HepG2 (cell line): ENCODE results near the gene BCAS1. TPM values are rescaled to one million over a fixed set of nuclear protein-coding genes. Genes with fewer than 3 reads are reported as not detected.
A peak's percentile ranks its signal among the peaks of the same experiment; 100 is the strongest.

ENCODE experiments used
- ATAC-seq: fragments of 200-7000 bp; cut with Tn5 transposase; 3 replicates; pipeline ENCODE4 v1.9.1; 2020; ENCODE audit warnings: mild to moderate bottlenecking, moderate library complexity
- BruUV-seq: library from RNA; stranded (reverse); fragments of 400-500 nt; replicated peaks from 2 replicates; lab custom pipeline; 2021; lab: Mats Ljungman, UMichigan
- CTCF ChIA-PET: fragments of 300-600 bp; formaldehyde crosslinking; extraction: SDS; loops from one replicate; lab custom pipeline; 2021; ENCODE audit warnings: low total read pairs, inconsistent platforms, low intra/inter-chr PET ratio; lab: Yijun Ruan, JAX
- POLR2A ChIA-PET: fragments of 350-600 bp; sonication (Branson Sonifier 250); formaldehyde crosslinking; loops from one replicate; lab custom pipeline; 2020; ENCODE audit warnings: antibody characterized with exemption, inconsistent platforms; lab: Yijun Ruan, JAX
- DNase-seq: peaks from one replicate; pipeline ENCODE4 v3.0.0-alpha.2; 2015; ENCODE audit warnings: low spot score
- FAIRE-seq: peaks from 3 replicates; lab custom pipeline; 2011; peaks lifted over from hg19 to GRCh38; lab: Jason Lieb, UNC
- H2AFZ ChIP-seq: one replicate; pipeline ENCODE4 v1.6.1; 2011; ENCODE audit warnings: low read length, inconsistent platforms
- H3K27ac ChIP-seq: fragments of 300-600 bp; 3 replicates; pipeline ENCODE4 v1.8.0; 2011; ENCODE audit warnings: mixed run types, mild to moderate bottlenecking, mixed read lengths, low read length, inconsistent platforms; ENCODE audit not compliant: insufficient read depth; ENCODE audit errors: extremely low read length
- H3K27me3 ChIP-seq, 2 experiments: fragments of 200-600 bp in 1 of 2; 2 replicates in 1 of 2; 3 replicates in 1 of 2; pipeline versions ENCODE4 v1.6.0 to v1.8.0; 2011; ENCODE audit warnings: low read length in 2 of 2, mild to moderate bottlenecking in 2 of 2, moderate library complexity in 2 of 2, inconsistent platforms in 1 of 2; ENCODE audit not compliant: insufficient read depth in 2 of 2, control insufficient read depth in 1 of 2
- H3K36me3 ChIP-seq, 2 experiments: fragments of 200-600 bp in 1 of 2; replicated peaks in 1 of 2; 2 replicates in 1 of 2; 3 replicates in 1 of 2; pipeline versions ENCODE4 v1.5.1 to v1.8.0; 2011; ENCODE audit warnings: low read length in 2 of 2, inconsistent platforms in 1 of 2; ENCODE audit not compliant: insufficient read depth in 2 of 2, control insufficient read depth in 1 of 2
- H3K4me1 ChIP-seq: 2 replicates; pipeline ENCODE4 v1.5.1; 2012; ENCODE audit warnings: low read length, inconsistent platforms; ENCODE audit not compliant: insufficient read depth
- H3K4me2 ChIP-seq: 2 replicates; pipeline ENCODE4 v1.6.0; 2011; ENCODE audit warnings: low read depth, low read length, inconsistent platforms
- H3K4me3 ChIP-seq, 3 experiments: fragments of 200-600 bp in 1 of 3; sonication (generic), shearing (Covaris generic) in 1 of 3; replicated peaks in 1 of 3; 2 replicates each; pipeline ENCODE4 v1.5.1; 2011 to 2016; ENCODE audit warnings: low read length in 3 of 3, inconsistent platforms in 2 of 3, low read depth in 2 of 3, mild to moderate bottlenecking in 2 of 3, control low read depth in 1 of 3, mixed read lengths in 1 of 3; ENCODE audit not compliant: insufficient read depth in 1 of 3
- H3K79me2 ChIP-seq: one replicate; pipeline ENCODE4 v1.6.1; 2011; ENCODE audit warnings: low read length, inconsistent platforms; ENCODE audit not compliant: insufficient read depth
- H3K9ac ChIP-seq: 2 replicates; pipeline ENCODE4 v1.6.0; 2011; ENCODE audit warnings: mild to moderate bottlenecking, low read depth, low read length, inconsistent platforms; ENCODE audit not compliant: insufficient read depth
- H3K9me3 ChIP-seq: 2 replicates; pipeline ENCODE4 v1.5.1; 2012; ENCODE audit warnings: mild to moderate bottlenecking, low read length
- H4K20me1 ChIP-seq: 2 replicates; pipeline ENCODE4 v1.6.0; 2011; ENCODE audit warnings: inconsistent platforms, mild to moderate bottlenecking, low read length, moderate library complexity; ENCODE audit not compliant: insufficient read depth
- ARHGAP35 ChIP-seq: sonication (generic); formaldehyde crosslinking; IDR thresholded peaks from 2 replicates; pipeline ENCODE4 v1.9.0; 2022; ENCODE audit warnings: mild to moderate bottlenecking, inconsistent platforms, moderate library complexity, missing genetic modification reagents, borderline replicate concordance
- BORCS8-MEF2B ChIP-seq: sonication (generic); formaldehyde crosslinking; IDR thresholded peaks from 2 replicates; pipeline ENCODE4 v1.8.0; 2022; ENCODE audit warnings: mild to moderate bottlenecking, missing genetic modification reagents
- GFI1 ChIP-seq: sonication (generic); formaldehyde crosslinking; IDR thresholded peaks from 2 replicates; pipeline ENCODE4 v1.5.0; 2020; ENCODE audit warnings: missing genetic modification reagents, mild to moderate bottlenecking, borderline replicate concordance
- KLF13 ChIP-seq: sonication (generic); formaldehyde crosslinking; IDR thresholded peaks from 2 replicates; pipeline ENCODE4 v1.4.0; 2020; ENCODE audit warnings: mild to moderate bottlenecking, missing genetic modification reagents
- MED8 ChIP-seq: sonication (generic); formaldehyde crosslinking; IDR thresholded peaks from 2 replicates; pipeline ENCODE4 v1.8.1; 2023; ENCODE audit warnings: mild to moderate bottlenecking, missing genetic modification reagents; ENCODE audit not compliant: insufficient replicate concordance
- MLX ChIP-seq: IDR thresholded peaks from 2 replicates; pipeline ENCODE4 v1.6.1; 2016
- NCOR1 ChIP-seq: fragments of 200-600 bp; sonication (generic); IDR thresholded peaks from 2 replicates; pipeline ENCODE4 v1.7.0; 2017; ENCODE audit warnings: antibody characterized with exemption, low read length, borderline replicate concordance
- PHB2 ChIP-seq: fragments of 450-650 bp; IDR thresholded peaks from 2 replicates; pipeline ENCODE4 v1.6.1; 2018; ENCODE audit not compliant: partially characterized antibody
- POGZ ChIP-seq: sonication (generic); formaldehyde crosslinking; IDR thresholded peaks from 2 replicates; pipeline ENCODE4 v1.4.0; 2020; ENCODE audit warnings: mild to moderate bottlenecking, missing genetic modification reagents
- POLR2AphosphoS5 ChIP-seq: IDR thresholded peaks from 2 replicates; pipeline ENCODE4 v1.6.1; 2012; ENCODE audit warnings: low read depth, low read length
- REPIN1 ChIP-seq: sonication (generic); formaldehyde crosslinking; IDR thresholded peaks from 2 replicates; pipeline ENCODE4 v1.8.0; 2022; ENCODE audit warnings: missing genetic modification reagents, low read depth, mild to moderate bottlenecking, borderline replicate concordance
- RORA ChIP-seq: sonication (generic); formaldehyde crosslinking; IDR thresholded peaks from 2 replicates; pipeline ENCODE4 v1.5.0; 2020; ENCODE audit warnings: mild to moderate bottlenecking, missing genetic modification reagents, moderate library complexity
- SNAI1 ChIP-seq: sonication (generic); formaldehyde crosslinking; IDR thresholded peaks from 2 replicates; pipeline ENCODE4 v1.5.0; 2020; ENCODE audit warnings: mild to moderate bottlenecking, missing genetic modification reagents, borderline replicate concordance
- SOX13 ChIP-seq, 3 experiments: fragments of 450-650 bp in 1 of 3; sonication (generic) in 1 of 3; formaldehyde crosslinking in 1 of 3; IDR thresholded peaks in 2 of 3; conservative IDR thresholded peaks in 1 of 3; 2 replicates each; pipeline versions ENCODE4 v1.5.0 to v1.6.1; 2016 to 2020; ENCODE audit warnings: antibody characterized with exemption in 1 of 3, mild to moderate bottlenecking in 1 of 3, missing compliant biosample characterization in 1 of 3, missing genetic modification reagents in 1 of 3, moderate library complexity in 1 of 3
- THAP9 ChIP-seq: sonication (generic); formaldehyde crosslinking; IDR thresholded peaks from 2 replicates; pipeline ENCODE4; 2020; ENCODE audit warnings: missing genetic modification reagents, mild to moderate bottlenecking, borderline replicate concordance
- ZNF124 ChIP-seq: sonication (generic); formaldehyde crosslinking; IDR thresholded peaks from 2 replicates; pipeline ENCODE4 v1.4.0; 2020; ENCODE audit warnings: missing genetic modification reagents
- ZNF326 ChIP-seq: sonication (generic); formaldehyde crosslinking; IDR thresholded peaks from 2 replicates; pipeline ENCODE4 v1.4.0; 2020; ENCODE audit warnings: missing genetic modification reagents, borderline replicate concordance
- ZNF589 ChIP-seq: sonication (generic); formaldehyde crosslinking; conservative IDR thresholded peaks from 2 replicates; pipeline ENCODE4 v1.8.0; 2022; ENCODE audit warnings: mild to moderate bottlenecking, moderate library complexity, missing genetic modification reagents
- ZNF878 ChIP-seq: sonication (generic); formaldehyde crosslinking; IDR thresholded peaks from 2 replicates; pipeline ENCODE4 v1.8.1; 2023; ENCODE audit warnings: mild to moderate bottlenecking, missing genetic modification reagents, moderate library complexity
- ZSCAN20 ChIP-seq: sonication (generic); formaldehyde crosslinking; IDR thresholded peaks from 2 replicates; pipeline ENCODE4 v1.4.0; 2020; ENCODE audit warnings: missing genetic modification reagents, mild to moderate bottlenecking, borderline replicate concordance
- WGBS: methylation state at CpG from one replicate; pipeline ENCODE4 v1.1.6; 2017; ENCODE audit warnings: low lambda C conversion rate; 5-methylcytosine and 5-hydroxymethylcytosine counted together
- in situ Hi-C: cut with HindIII; loops from 2 replicates; pipeline ENCODE4 v1.10.0; 2017; ENCODE audit warnings: low pct_unique_long_range_greater_than_20kb; ENCODE audit not compliant: extremely low pct_ligation_motif_present
- intact Hi-C: fragments of 100-400 bp; cut with micrococcal nuclease; formaldehyde crosslinking; loops from one replicate; pipeline ENCODE4 v1.10.0; 2022; ENCODE audit not compliant: unreplicated experiment
- polyA plus RNA-seq, 8 experiments: library from polyadenylated mRNA; depleted of rRNA in 3 of 8; stranded (reverse) in 7 of 8; unstranded in 1 of 8; fragments of >200 nt; fragmentation: Illumina TruSeq in 4 of 8; extraction: Trizol in 4 of 8; gene quantifications; 2 replicates each; pipeline versions ENCODE4 v1.2.1 to v1.2.3, GENCODE V29; 2011 to 2016; ENCODE audit warnings: low read depth in 4 of 8, missing spikeins in 1 of 8, mixed read lengths in 1 of 8; ENCODE audit not compliant: insufficient read depth in 1 of 8
- total RNA-seq, 5 experiments: library from RNA; depleted of rRNA; stranded (reverse); fragments of >200 nt; fragmentation: Illumina TruSeq; extraction: Trizol; gene quantifications; 2 replicates each; pipeline ENCODE4 v1.2.3, GENCODE V29; 2016; ENCODE audit warnings: low read depth in 1 of 5

The BCAS1 gene
- total and polyA plus RNA-seq, 2 of the 13 experiments (the other 11 are each of a cell fraction or from before 2014, with no cell fraction given), result 0.55 to 0.91 TPM

- TF ChIP-seq BORCS8-MEF2B (CRISPR knock-in tag) (peak; percentile 38; the same call in 1 of the 2 replicates), SOX13 (IDR thresholded peaks at IDR 0.05) (no peak), SOX13 (CRISPR knock-in tag; conservative IDR thresholded peaks at IDR 0.05 in 1 of 2, IDR thresholded peaks at IDR 0.05 in 1 of 2) (peak in 1 of 2 experiments; percentile 55; a peak in 1 of 4 replicates), REPIN1 (peak; percentile 51; the same call in 1 of the 2 replicates), NCOR1 (peak; percentile 93), POGZ (peak; percentile 48; the same call in 1 of the 2 replicates)
Observed at GRCh38 chr20:53975761-53976160, 94.6 kb downstream of the BCAS1 start (continued).

- WGBS, result 85% methylated on average over 19 of the region's 19 CpGs
- Histone ChIP-seq H3K4me2 (no peak overlapping the region), H3K36me3 (no peaks in the 10 kb centered on the region), H3K27ac (no peak overlapping the region), H3K4me3 (no peak overlapping the region), H3K4me1 (peaks cover 8% of the 10 kb centered on the region), H2AFZ (no peak overlapping the region), H3K27me3 (no peaks in the 10 kb centered on the region), H3K79me2 (no peaks in the 10 kb centered on the region), H3K9me3 (no peaks in the 10 kb centered on the region), H3K9ac (no peak overlapping the region; the same call in 1 of the 2 replicates), H4K20me1 (no peaks in the 10 kb centered on the region)
- POLR2A ChIA-PET, result no interaction called here
- intact Hi-C loops, result no loop called here
- in situ Hi-C loops, result no loop called here
- FAIRE-seq (no peak), ATAC-seq (no peak), DNase-seq (no peak)
- no TSS peak for BruUV-seq
- CTCF ChIA-PET, result no interaction called here
- no peak for TF ChIP-seq MED8
- TF ChIP-seq ZNF589, result no peak
- no peak for TF ChIP-seq POGZ
- TF ChIP-seq ZNF124, result no peak
- no peak for TF ChIP-seq RORA
- TF ChIP-seq SNAI1 (CRISPR knock-in tag), result no peak
- no peak for TF ChIP-seq KLF13 (CRISPR knock-in tag)
- TF ChIP-seq ARHGAP35, result no peak
- TF ChIP-seq THAP9, result no peak
- TF ChIP-seq PHB2, result no peak
- TF ChIP-seq GFI1, result no peak
- no peak for TF ChIP-seq ZNF878
- no peak for TF ChIP-seq ZNF326 (CRISPR knock-in tag)
- no peak for TF ChIP-seq POLR2AphosphoS5
- TF ChIP-seq MLX (CRISPR knock-in tag), result no peak
- TF ChIP-seq ZSCAN20, result no peak
Observed at GRCh38 chr20:53974785-53975555, 95.4 kb downstream of the BCAS1 start.
